H1 (cell line): ENCODE results near the gene TADA3. TPM values are rescaled to one million over a fixed set of nuclear protein-coding genes. Genes with fewer than 3 reads are reported as not detected.

Experiments used
- CTCF ChIA-PET: fragments of 300-600 bp; sonication (Branson Sonifier 250); formaldehyde crosslinking; loops from one replicate; lab custom pipeline; 2021; ENCODE audit not compliant: partially characterized antibody; lab: Charles Lee
- POLR2A ChIA-PET: fragments of 300-600 bp; sonication (Branson Sonifier 250); formaldehyde crosslinking; loops from one replicate; lab custom pipeline; 2021; ENCODE audit warnings: inconsistent platforms; ENCODE audit not compliant: partially characterized antibody; lab: Charles Lee
- DNase-seq, 2 experiments: peaks; one replicate each; pipeline versions ENCODE4 v3.0.0 to v3.0.0-alpha.2; 2010 to 2022; ENCODE audit warnings: low spot score in 2 of 2, low read depth in 1 of 2, mixed read lengths in 1 of 2
- FAIRE-seq: peaks from 2 replicates; lab custom pipeline; 2011; peaks lifted over from hg19 to GRCh38; lab: Jason Lieb, UNC
- H2AFZ ChIP-seq: 2 replicates; pipeline ENCODE4 v1.8.1; 2012; ENCODE audit warnings: low read length, inconsistent platforms
- H2AK5ac ChIP-seq: 2 replicates; pipeline ENCODE4 v1.6.1; 2013; ENCODE audit warnings: low read depth, low read length
- H2BK120ac ChIP-seq: replicated peaks from 2 replicates; pipeline ENCODE3; 2013; ENCODE audit warnings: low read depth, low read length, inconsistent platforms
- H2BK12ac ChIP-seq: 2 replicates; pipeline ENCODE4 v1.6.1; 2013; ENCODE audit warnings: low read depth, low read length
- H2BK15ac ChIP-seq: 2 replicates; pipeline ENCODE4 v1.6.1; 2013; ENCODE audit warnings: low read length
- H2BK20ac ChIP-seq: 2 replicates; pipeline ENCODE4 v1.6.1; 2013; ENCODE audit warnings: low read length
- H2BK5ac ChIP-seq: 2 replicates; pipeline ENCODE4 v1.6.1; 2013; ENCODE audit warnings: low read depth, low read length
- H3K14ac ChIP-seq: 2 replicates; pipeline ENCODE4 v1.6.1; 2013; ENCODE audit warnings: inconsistent platforms; ENCODE audit not compliant: insufficient read length
- H3K18ac ChIP-seq: 2 replicates; pipeline ENCODE4 v1.6.1; 2013; ENCODE audit warnings: low read length; ENCODE audit errors: extremely low read depth
- H3K23ac ChIP-seq: 2 replicates; pipeline ENCODE4 v1.6.1; 2013; ENCODE audit warnings: inconsistent platforms; ENCODE audit not compliant: insufficient read length
- H3K23me2 ChIP-seq: 2 replicates; pipeline ENCODE4 v1.6.1; 2013; ENCODE audit warnings: low read depth, low read length
- H3K27ac ChIP-seq: 2 replicates; pipeline ENCODE4 v1.6.1; 2011; ENCODE audit warnings: low read depth, low read length, inconsistent platforms
- H3K27me3 ChIP-seq, 4 experiments: replicated peaks in 1 of 4; 1 replicate in 1 of 4; 2 replicates in 3 of 4; pipeline versions ENCODE4 v1.6.1 to v1.8.1; 2011 to 2013; ENCODE audit warnings: low read length in 3 of 4, mild to moderate bottlenecking in 3 of 4, inconsistent platforms in 2 of 4, mixed read lengths in 2 of 4, moderate library complexity in 1 of 4; ENCODE audit not compliant: control insufficient read depth in 3 of 4, insufficient read depth in 3 of 4; ENCODE audit errors: extremely low read depth in 1 of 4
- H3K36me3 ChIP-seq, 4 experiments: 2 replicates each; pipeline versions ENCODE4 v1.6.1 to v1.8.1; 2011 to 2013; ENCODE audit warnings: mild to moderate bottlenecking in 4 of 4, low read length in 3 of 4, moderate library complexity in 2 of 4, control low read depth in 1 of 4, inconsistent platforms in 1 of 4; ENCODE audit not compliant: insufficient read depth in 4 of 4, control insufficient read depth in 2 of 4
- H3K4ac ChIP-seq: replicated peaks from 2 replicates; pipeline ENCODE3; 2013; ENCODE audit warnings: low read length, low read depth, mixed read lengths, inconsistent platforms; ENCODE audit not compliant: insufficient read length
- H3K4me1 ChIP-seq, 4 experiments: replicated peaks in 1 of 4; 1 replicate in 1 of 4; 2 replicates in 3 of 4; pipeline versions ENCODE4 v1.6.1 to v1.8.1; 2011 to 2013; ENCODE audit warnings: low read length in 3 of 4, inconsistent platforms in 2 of 4, mixed read lengths in 1 of 4; ENCODE audit not compliant: insufficient read depth in 4 of 4, control insufficient read depth in 3 of 4
- H3K4me2 ChIP-seq, 2 experiments: 2 replicates each; pipeline versions ENCODE4 v1.6.1 to v1.8.1; 2011 to 2013; ENCODE audit warnings: low read depth in 2 of 2, low read length in 2 of 2, control low read depth in 1 of 2, inconsistent platforms in 1 of 2, mild to moderate bottlenecking in 1 of 2; ENCODE audit not compliant: insufficient read depth in 1 of 2
- H3K4me3 ChIP-seq, 4 experiments: fragments of 200-600, 300-600 bp in 1 of 4; sonication (generic), shearing (Covaris generic), sonication (Bioruptor Twin) in 1 of 4; 2 replicates each; pipeline versions ENCODE4 v1.5.1 to v1.8.1; 2011 to 2016; ENCODE audit warnings: low read length in 4 of 4, low read depth in 3 of 4, control low read depth in 2 of 4, inconsistent platforms in 2 of 4, mild to moderate bottlenecking in 2 of 4, mixed read lengths in 1 of 4, moderate library complexity in 1 of 4; ENCODE audit not compliant: insufficient read depth in 2 of 4; ENCODE audit errors: extremely low read depth in 1 of 4
- H3K56ac ChIP-seq: replicated peaks from 2 replicates; pipeline ENCODE3; 2013; ENCODE audit warnings: low read depth, mild to moderate bottlenecking, mixed read lengths, low read length, inconsistent platforms; ENCODE audit not compliant: insufficient read length
- H3K79me1 ChIP-seq: 2 replicates; pipeline ENCODE4 v1.6.1; 2013; ENCODE audit warnings: low read depth, low read length, control low read depth
- H3K79me2 ChIP-seq, 2 experiments: 2 replicates each; pipeline versions ENCODE4 v1.6.1 to v1.8.1; 2012 to 2013; ENCODE audit warnings: low read length in 2 of 2, mild to moderate bottlenecking in 2 of 2, inconsistent platforms in 1 of 2; ENCODE audit not compliant: insufficient read depth in 2 of 2, control insufficient read depth in 1 of 2
- H3K9ac ChIP-seq, 4 experiments: replicated peaks in 1 of 4; 1 replicate in 1 of 4; 2 replicates in 3 of 4; pipeline versions ENCODE4 v1.6.1 to v1.8.1; 2011 to 2013; ENCODE audit warnings: low read depth in 3 of 4, low read length in 3 of 4, control low read depth in 2 of 4, mild to moderate bottlenecking in 2 of 4, moderate library complexity in 2 of 4, inconsistent platforms in 1 of 4; ENCODE audit errors: extremely low read depth in 1 of 4
- H3K9me3 ChIP-seq, 2 experiments: 2 replicates each; pipeline versions ENCODE4 v1.6.1 to v1.8.1; 2012 to 2013; ENCODE audit warnings: mild to moderate bottlenecking in 2 of 2, moderate library complexity in 2 of 2, control low read depth in 1 of 2, inconsistent platforms in 1 of 2, low read depth in 1 of 2, low read length in 1 of 2, mixed read lengths in 1 of 2; ENCODE audit not compliant: insufficient read depth in 2 of 2
- H4K20me1 ChIP-seq, 2 experiments: replicated peaks in 1 of 2; 2 replicates each; pipeline versions ENCODE3 to v1.8.1; 2011 to 2013; ENCODE audit warnings: inconsistent platforms in 2 of 2, low read length in 2 of 2, mild to moderate bottlenecking in 1 of 2; ENCODE audit not compliant: insufficient read depth in 2 of 2, control insufficient read depth in 1 of 2
- H4K5ac ChIP-seq: 2 replicates; pipeline ENCODE4 v1.6.1; 2013; ENCODE audit warnings: low read length, low read depth, mixed read lengths, inconsistent platforms; ENCODE audit not compliant: insufficient read length
- H4K8ac ChIP-seq: 2 replicates; pipeline ENCODE4 v1.8.0; 2013; ENCODE audit warnings: mild to moderate bottlenecking, moderate library complexity, low read length, inconsistent platforms; ENCODE audit not compliant: insufficient read depth; ENCODE audit errors: extremely low read depth
- H4K91ac ChIP-seq: replicated peaks from 2 replicates; pipeline ENCODE3; 2013; ENCODE audit warnings: low read length, mixed read lengths, inconsistent platforms; ENCODE audit not compliant: insufficient read length
- ASH2L ChIP-seq: fragments of 200-600, 300-600 bp; sonication (generic); IDR thresholded peaks from one replicate; pipeline ENCODE4 v1.7.1; 2017; ENCODE audit warnings: low read length
- HDAC2 ChIP-seq, 2 experiments: fragments of 300-600 bp in 1 of 2; sonication (generic) in 1 of 2; IDR thresholded peaks; 2 replicates each; pipeline ENCODE4 v1.6.1; 2011 to 2012; ENCODE audit warnings: low read depth in 2 of 2, low read length in 2 of 2, mild to moderate bottlenecking in 2 of 2, moderate library complexity in 2 of 2, borderline replicate concordance in 1 of 2, inconsistent platforms in 1 of 2
- PHF8 ChIP-seq: fragments of 200-600 bp; sonication (generic); conservative IDR thresholded peaks from 2 replicates; pipeline ENCODE4 v1.7.1; 2012; ENCODE audit warnings: low read depth, mild to moderate bottlenecking, inconsistent platforms, low read length, moderate library complexity
- POLR2A ChIP-seq, 2 experiments: IDR thresholded peaks; 1 replicate in 1 of 2; 2 replicates in 1 of 2; pipeline ENCODE4 v1.6.1; 2011; ENCODE audit warnings: low read depth in 2 of 2, low read length in 2 of 2, mild to moderate bottlenecking in 2 of 2; ENCODE audit errors: control extremely low read depth in 1 of 2
- POLR2AphosphoS5 ChIP-seq: IDR thresholded peaks from 2 replicates; pipeline ENCODE4 v1.6.1; 2011; ENCODE audit warnings: low read depth, low read length
- RBBP5 ChIP-seq: IDR thresholded peaks from 2 replicates; pipeline ENCODE4 v1.7.1; 2012; ENCODE audit warnings: low read depth, mild to moderate bottlenecking, inconsistent platforms, low read length, moderate library complexity, borderline replicate concordance
- SAP30 ChIP-seq: fragments of 300-600 bp; sonication (generic); IDR thresholded peaks from 2 replicates; pipeline ENCODE4 v1.7.1; 2012; ENCODE audit warnings: low read length, moderate library complexity, mild to moderate bottlenecking, inconsistent platforms; ENCODE audit not compliant: insufficient read depth, insufficient replicate concordance
- TBP ChIP-seq: IDR thresholded peaks from 2 replicates; pipeline ENCODE4 v1.6.1; 2011; ENCODE audit warnings: low read depth, low read length, improper control_type of control experiment
- TCF12 ChIP-seq: IDR thresholded peaks from 2 replicates; pipeline ENCODE4 v1.6.1; 2011; ENCODE audit warnings: low read depth, mild to moderate bottlenecking, low read length
- WGBS, 2 experiments: shearing (Covaris generic) in 1 of 2; methylation state at CpG; one replicate each; pipeline versions ENCODE4 v1.1.6 to v1.1.7; 2013 to 2015; ENCODE audit warnings: low lambda C conversion rate in 2 of 2, mixed read lengths in 2 of 2, inconsistent platforms in 1 of 2, low coverage in 1 of 2, missing lambda C conversion rate in 1 of 2; ENCODE audit not compliant: insufficient replicate concordance in 2 of 2, insufficient coverage in 1 of 2, insufficient read length in 1 of 2; ENCODE audit errors: extremely low coverage in 1 of 2, missing lambda C conversion rate in 1 of 2; 5-methylcytosine and 5-hydroxymethylcytosine counted together
- polyA plus RNA-seq, 7 experiments: library from polyadenylated mRNA; depleted of rRNA in 3 of 7; stranded (reverse) in 5 of 7; unstranded in 2 of 7; fragments of >200 nt in 5 of 7; fragments of 200-250 nt in 2 of 7; gene quantifications; 1 replicate in 5 of 7; 2 replicates in 1 of 7; 4 replicates in 1 of 7; pipeline versions ENCODE4 v1.2.1 to v1.2.3, GENCODE V29; 2011 to 2013; ENCODE audit warnings: missing spikeins in 2 of 7, mixed read lengths in 2 of 7
- total RNA-seq: library from RNA; stranded (reverse); fragmentation: NEBNext Ultra II Directional; extraction: Animal tissue kit (Norgen Biotek cat#: 25700); gene quantifications from 2 replicates; pipeline ENCODE4 v1.2.1, GENCODE V29; 2021
- TF ChIP-seq, protein P1 (sequence below): IDR thresholded peaks from 2 replicates; pipeline ENCODE4 v1.6.1; 2012; ENCODE audit warnings: inconsistent platforms

The TADA3 gene
- total and polyA plus RNA-seq, 2 of the 8 experiments (the other 6 are each of a cell fraction or from before 2014, with no cell fraction given), result 43.4 to 50.3 TPM

DNA sequence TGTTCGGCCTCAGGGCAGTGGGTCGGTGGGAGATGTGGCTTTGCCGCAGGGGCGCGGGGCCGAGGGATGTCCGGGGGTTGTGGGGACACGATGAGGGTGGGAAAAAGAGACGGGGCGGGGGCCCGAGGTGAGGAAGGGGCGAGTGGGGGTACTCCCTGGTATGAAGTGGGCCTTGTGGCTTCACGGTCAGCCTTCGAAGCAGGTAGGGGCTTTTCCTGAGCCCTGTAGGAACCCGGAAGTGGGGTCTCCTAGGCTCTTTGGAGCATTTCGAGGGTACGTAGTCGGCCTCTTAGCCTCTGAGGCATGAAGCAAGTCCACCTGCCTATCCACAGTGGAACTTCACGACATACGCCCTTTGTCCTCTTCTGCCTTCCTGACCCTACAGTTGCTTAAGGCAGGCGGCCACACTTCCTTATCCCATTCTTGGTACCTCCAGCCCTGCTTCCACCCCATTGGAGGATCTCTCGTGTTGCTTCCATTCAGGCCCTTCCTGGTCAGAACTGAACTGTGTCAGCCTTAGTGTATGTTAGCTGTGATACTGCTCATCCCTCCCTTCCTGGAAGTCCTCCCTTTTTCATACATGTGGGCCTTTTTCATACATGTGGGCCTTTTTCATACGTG is 998 bp upstream of the TADA3 start:
- 3% methylated on average over 11 of the region's 23 CpGs; no CpG with 5 or more reads in 1 of the 2 experiments for WGBS, 2 experiments
- Histone ChIP-seq H3K23me2 (peaks cover 8% of the 10 kb centered on the region), H3K23ac (peak overlapping the region; percentile 57), H3K18ac (peak overlapping the region; percentile 62; the same call in 1 of the 2 replicates), H4K91ac (peak overlapping the region; percentile 62), H2AK5ac (peak overlapping the region; percentile 94; the same call in 1 of the 2 replicates), H2BK20ac (no peak overlapping the region), H3K14ac (no peak overlapping the region), H3K36me3 (peaks cover 3 to 33% (median 20%) of the 10 kb centered on the region in 4 experiments; a peak in 7 of 8 replicates), H3K56ac (no peak overlapping the region), H3K9ac (peak overlapping the region; percentile 94 to 99 (median 96)), H3K27ac (peak overlapping the region; percentile 98), H2BK5ac (peak overlapping the region; percentile 97), H3K4ac (peak overlapping the region; percentile 1), H3K4me3 (peak overlapping the region; percentile 89 to 98 (median 95)), H4K20me1 (no peaks in the 10 kb centered on the region), H3K27me3 (no peaks in the 10 kb centered on the region), H2BK12ac (peak overlapping the region; percentile 81; the same call in 1 of the 2 replicates), H4K5ac (peak overlapping the region; percentile 41), H3K4me2 (peak overlapping the region; percentile 83 to 96), H3K79me2 (peaks cover 0 to 40% of the 10 kb centered on the region in 2 experiments; a peak in 2 of 4 replicates), H3K4me1 (peaks cover 0 to 8% (median 0%) of the 10 kb centered on the region in 4 experiments; a peak in 2 of 7 replicates), H4K8ac (peak overlapping the region; percentile 95), H2AFZ (no peak overlapping the region), H3K9me3 (no peaks in the 10 kb centered on the region), H2BK15ac (peak overlapping the region; percentile 34; the same call in 1 of the 2 replicates), H3K79me1 (peaks cover 9% of the 10 kb centered on the region), H2BK120ac (no peak overlapping the region)
- DNase-seq (no peak), FAIRE-seq (no peak)
- CTCF ChIA-PET, result interaction anchor here (0.6 to 1.2 kb wide), 7 partner anchors 9 to 339 kb away, joined by 3 to 6 read pairs (median 3); partner anchors contain the start of gene OGG1
- POLR2A ChIA-PET, result interaction anchor here (0.7 to 5.5 kb wide), 23 partner anchors 9 to 1420 kb away, joined by 3 to 71 read pairs (median 4); partner anchors contain the start of genes BRPF1, CAMK1, CRELD1 and EMC3
- TF ChIP-seq POLR2A (IDR thresholded peaks at IDR 0.05; ENCODE audit: control extremely low read depth in 1 of 2, low read depth in 2 of 2, low read length in 2 of 2) (peak; percentile 56 to 77; a peak in 2 of 3 replicates), ASH2L (peak; percentile 55), PHF8 (peak; percentile 46), RBBP5 (no peak), SAP30 (peak; percentile 83), TBP (0 out of 2 replicates have a peak, but pooled peaks have one; percentile 17), HDAC2 (IDR thresholded peaks at IDR 0.05; ENCODE audit: borderline replicate concordance in 1 of 2, low read depth in 2 of 2, low read length in 2 of 2) (0 out of 4 replicates have a peak, but pooled peaks of 1 of the 2 experiments have one; percentile 24), POLR2AphosphoS5 (peak; percentile 37; the same call in 1 of the 2 replicates), TCF12 (no peak)
- TF ChIP-seq, protein P1, sequence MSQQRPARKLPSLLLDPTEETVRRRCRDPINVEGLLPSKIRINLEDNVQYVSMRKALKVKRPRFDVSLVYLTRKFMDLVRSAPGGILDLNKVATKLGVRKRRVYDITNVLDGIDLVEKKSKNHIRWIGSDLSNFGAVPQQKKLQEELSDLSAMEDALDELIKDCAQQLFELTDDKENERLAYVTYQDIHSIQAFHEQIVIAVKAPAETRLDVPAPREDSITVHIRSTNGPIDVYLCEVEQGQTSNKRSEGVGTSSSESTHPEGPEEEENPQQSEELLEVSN, result no peak
